NCI-H2196 (cell line): ENCODE results near the gene MTMR6.

ENCODE experiments used
- DNase-seq: peaks from one replicate; lab custom pipeline; 2025; ENCODE audit not compliant: unreplicated experiment; lab: John Stamatoyannopoulos, UW

Gene MTMR6

GRCh38 chr13:25280396-25280795, 6.9 kb downstream of the MTMR6 start:
- no peak for DNase-seq

GRCh38 chr13:25276748-25277147, 10.5 kb downstream of the MTMR6 start:
- no peak for DNase-seq

- DNase-seq = no peak
Measured at GRCh38 chr13:25268561-25268960, 18.7 kb downstream of the MTMR6 start.

- no peak for DNase-seq
Measured at GRCh38 chr13:25267715-25268114, 19.6 kb downstream of the MTMR6 start.

- no peak for DNase-seq
Measured at GRCh38 chr13:25266706-25267105, 20.6 kb downstream of the MTMR6 start.

GRCh38 chr13:25262261-25262660, 25.0 kb downstream of the MTMR6 start:
- DNase-seq = no peak

GRCh38 chr13:25253702-25254101, 33.6 kb downstream of the MTMR6 start:
- no peak for DNase-seq

GRCh38 chr13:25252752-25253151, 34.5 kb downstream of the MTMR6 start:
- DNase-seq = no peak

GRCh38 chr13:25252225-25252624, 35.1 kb downstream of the MTMR6 start:
- DNase-seq = no peak

GRCh38 chr13:25249001-25249543, 38.2 kb downstream of the MTMR6 start:
- DNase-seq = peak; percentile 1

- no peak for DNase-seq
Measured at GRCh38 chr13:25248071-25248470, 39.2 kb downstream of the MTMR6 start.

- no peak for DNase-seq
Measured at GRCh38 chr13:25247360-25247759, 39.9 kb downstream of the MTMR6 start.

- DNase-seq = no peak
Measured at GRCh38 chr13:25244123-25244522, 43.2 kb downstream of the MTMR6 start.

GRCh38 chr13:25242956-25243355, 44.3 kb downstream of the MTMR6 start:
- no peak for DNase-seq

GRCh38 chr13:25241007-25241406, 46.3 kb downstream of the MTMR6 start:
- DNase-seq = no peak

GRCh38 chr13:25237083-25237482, 50.2 kb downstream of the MTMR6 start:
- no peak for DNase-seq

GRCh38 chr13:25233861-25234260, 53.4 kb downstream of the MTMR6 start:
- DNase-seq = no peak

- peak; percentile 14 for DNase-seq
Measured at GRCh38 chr13:25232937-25233515, 54.3 kb downstream of the MTMR6 start.

GRCh38 chr13:25231517-25231916, 55.8 kb downstream of the MTMR6 start:
- no peak for DNase-seq

- DNase-seq = no peak
Measured at GRCh38 chr13:25227690-25228089, 59.6 kb downstream of the MTMR6 start.

GRCh38 chr13:25225970-25226369, 61.3 kb downstream of the MTMR6 start:
- DNase-seq = no peak

GRCh38 chr13:25224151-25224550, 63.1 kb downstream of the MTMR6 start:
- DNase-seq = no peak

- no peak for DNase-seq
Measured at GRCh38 chr13:25222740-25223139, 64.5 kb downstream of the MTMR6 start.
